VCaP (cell line): ENCODE measurements around the gene MYZAP.

ENCODE experiments used
- H3K27ac ChIP-seq: fragments of 450-650 bp; 2 replicates; pipeline ENCODE4 v1.5.1; 2017
- CTCF ChIP-seq: fragments of 450-650 bp; conservative IDR thresholded peaks from 2 replicates; pipeline ENCODE4 v1.5.1; 2017; ENCODE audit warnings: mild to moderate bottlenecking, moderate library complexity

The MYZAP gene

GRCh38 chr15:57681011-57681410, 89.3 kb downstream of the MYZAP start:
- TF ChIP-seq CTCF: no peak
- H3K27ac ChIP-seq: peak overlapping the region; percentile 94; the same call in 1 of the 2 replicates

- TF ChIP-seq CTCF: no peak
Observed at GRCh38 chr15:57683481-57683880, 91.8 kb downstream of the MYZAP start.

GRCh38 chr15:57684491-57685151, 92.9 kb downstream of the MYZAP start:
- H3K27ac ChIP-seq: peak overlapping the region; percentile 94
- no peak for TF ChIP-seq CTCF

More at GRCh38 chr15:57683481-57683880, 91.8 kb downstream of the MYZAP start:
- H3K27ac ChIP-seq: peak overlapping the region; percentile 94

- peak overlapping the region; percentile 94 for H3K27ac ChIP-seq
- no peak for TF ChIP-seq CTCF
Observed at GRCh38 chr15:57685306-57686095, 93.8 kb downstream of the MYZAP start.

- peak overlapping the region; percentile 94 for H3K27ac ChIP-seq
- no peak for TF ChIP-seq CTCF
Observed at GRCh38 chr15:57686657-57687056, 95.0 kb downstream of the MYZAP start.

GRCh38 chr15:57690341-57690966, 98.8 kb downstream of the MYZAP start:
- H3K27ac ChIP-seq: peak overlapping the region; percentile 91
- no peak for TF ChIP-seq CTCF

GRCh38 chr15:57691082-57691481, 99.4 kb downstream of the MYZAP start:
- H3K27ac ChIP-seq: peak overlapping the region; percentile 91
- no peak for TF ChIP-seq CTCF
